Measurements from ENCODE around the gene ADAMTSL3.

DNA sequence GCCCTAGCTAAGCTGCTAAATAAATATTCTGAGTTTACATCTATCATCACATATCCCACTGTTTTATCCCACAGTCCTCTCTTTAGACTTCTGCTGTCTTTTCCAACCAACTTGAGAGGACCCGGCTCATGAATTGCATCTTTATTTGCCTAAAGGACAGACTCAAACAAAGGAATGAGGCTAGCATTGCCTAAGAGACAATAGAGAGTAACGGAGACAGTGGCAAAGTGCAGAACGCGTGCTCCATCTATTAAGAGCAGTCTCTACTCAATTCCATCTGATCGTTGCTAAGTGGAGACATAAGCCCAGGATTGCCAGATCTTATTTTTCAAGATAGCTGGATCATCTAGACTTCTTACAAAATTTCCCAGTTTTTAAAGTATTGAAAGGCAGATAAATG lies 2.3 kb downstream of the ADAMTSL3 start:
- TF ChIP-seq, protein P1, sequence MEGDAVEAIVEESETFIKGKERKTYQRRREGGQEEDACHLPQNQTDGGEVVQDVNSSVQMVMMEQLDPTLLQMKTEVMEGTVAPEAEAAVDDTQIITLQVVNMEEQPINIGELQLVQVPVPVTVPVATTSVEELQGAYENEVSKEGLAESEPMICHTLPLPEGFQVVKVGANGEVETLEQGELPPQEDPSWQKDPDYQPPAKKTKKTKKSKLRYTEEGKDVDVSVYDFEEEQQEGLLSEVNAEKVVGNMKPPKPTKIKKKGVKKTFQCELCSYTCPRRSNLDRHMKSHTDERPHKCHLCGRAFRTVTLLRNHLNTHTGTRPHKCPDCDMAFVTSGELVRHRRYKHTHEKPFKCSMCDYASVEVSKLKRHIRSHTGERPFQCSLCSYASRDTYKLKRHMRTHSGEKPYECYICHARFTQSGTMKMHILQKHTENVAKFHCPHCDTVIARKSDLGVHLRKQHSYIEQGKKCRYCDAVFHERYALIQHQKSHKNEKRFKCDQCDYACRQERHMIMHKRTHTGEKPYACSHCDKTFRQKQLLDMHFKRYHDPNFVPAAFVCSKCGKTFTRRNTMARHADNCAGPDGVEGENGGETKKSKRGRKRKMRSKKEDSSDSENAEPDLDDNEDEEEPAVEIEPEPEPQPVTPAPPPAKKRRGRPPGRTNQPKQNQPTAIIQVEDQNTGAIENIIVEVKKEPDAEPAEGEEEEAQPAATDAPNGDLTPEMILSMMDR (IDR thresholded peaks at IDR 0.05): no peak
- TF ChIP-seq POLR2A (IDR thresholded peaks at IDR 0.05): no peak

Measured in lower leg skin (tissue), 3 donors.